Measurements from ENCODE around the gene MICAL3.
"Not testable (repeated sequence)": the region's sequence is repeated elsewhere in the genome, so short reads cannot be mapped to it uniquely, and the experiment has no call there.

MICAL3 gene

DNA sequence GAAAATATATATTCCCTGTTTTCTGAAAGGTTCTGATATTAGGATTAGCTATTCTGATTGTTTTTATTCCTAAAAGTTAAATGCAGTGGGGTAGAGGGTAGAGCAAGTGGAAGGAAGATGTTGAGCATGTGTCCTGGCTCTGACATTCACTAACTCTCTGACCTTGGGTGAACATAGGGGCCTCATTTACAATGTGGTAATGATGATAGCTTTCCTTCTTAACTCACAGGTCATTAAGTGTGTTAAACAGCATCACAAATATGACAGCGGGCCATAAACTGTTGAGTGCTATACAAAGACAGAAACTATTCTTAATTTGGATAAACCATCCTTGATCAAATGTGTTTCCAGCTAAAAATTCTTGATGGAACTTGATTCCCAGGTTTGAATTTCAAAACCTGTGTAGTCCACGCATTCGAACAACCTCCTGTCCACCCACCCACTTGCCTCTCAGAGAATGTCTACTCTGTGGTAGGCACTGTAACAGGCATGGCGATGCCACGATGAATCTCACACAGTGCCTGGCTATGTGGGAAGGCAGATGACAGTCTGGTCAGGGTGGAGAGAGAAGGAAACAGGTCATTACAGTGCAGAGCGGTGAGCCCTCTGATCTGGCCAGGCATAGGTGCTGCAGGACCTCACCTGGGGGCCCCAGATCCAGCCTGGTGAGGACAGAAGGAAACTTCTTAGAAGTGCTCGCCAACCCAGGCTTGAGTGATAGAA lies 34.2 kb upstream of the MICAL3 start:
- no peak for DNase-seq

DNA sequence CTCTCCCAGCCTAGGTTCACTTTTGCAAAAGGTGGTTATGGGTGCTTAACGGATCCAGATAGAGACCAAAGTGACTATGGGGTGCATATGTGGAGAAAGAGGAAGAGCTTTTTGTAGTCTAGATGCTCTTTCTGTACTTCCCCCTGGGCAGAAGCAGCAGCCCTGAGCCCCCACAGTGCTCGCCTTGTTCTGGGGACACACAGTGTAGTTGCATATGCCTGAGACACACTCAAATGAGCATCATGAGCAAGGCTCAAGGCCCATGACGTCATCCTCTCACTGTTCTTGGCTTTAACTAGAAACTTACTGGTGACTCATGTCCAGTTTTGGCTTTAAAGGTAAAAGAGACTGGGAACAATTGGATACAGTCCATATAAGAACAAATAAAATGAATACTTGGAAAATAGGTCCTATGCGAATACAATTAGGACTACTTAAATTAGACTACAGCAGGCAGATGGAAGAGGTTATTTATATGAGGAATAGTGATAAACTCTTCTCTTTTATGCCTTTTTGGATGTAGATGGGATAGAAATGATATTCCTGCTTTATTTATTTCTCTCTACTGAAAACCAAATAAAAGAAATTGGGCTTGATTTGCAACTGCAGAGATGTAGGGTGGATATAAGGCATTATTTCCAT lies 33.3 kb upstream of the MICAL3 start:
- peak; percentile 69 for DNase-seq

DNA sequence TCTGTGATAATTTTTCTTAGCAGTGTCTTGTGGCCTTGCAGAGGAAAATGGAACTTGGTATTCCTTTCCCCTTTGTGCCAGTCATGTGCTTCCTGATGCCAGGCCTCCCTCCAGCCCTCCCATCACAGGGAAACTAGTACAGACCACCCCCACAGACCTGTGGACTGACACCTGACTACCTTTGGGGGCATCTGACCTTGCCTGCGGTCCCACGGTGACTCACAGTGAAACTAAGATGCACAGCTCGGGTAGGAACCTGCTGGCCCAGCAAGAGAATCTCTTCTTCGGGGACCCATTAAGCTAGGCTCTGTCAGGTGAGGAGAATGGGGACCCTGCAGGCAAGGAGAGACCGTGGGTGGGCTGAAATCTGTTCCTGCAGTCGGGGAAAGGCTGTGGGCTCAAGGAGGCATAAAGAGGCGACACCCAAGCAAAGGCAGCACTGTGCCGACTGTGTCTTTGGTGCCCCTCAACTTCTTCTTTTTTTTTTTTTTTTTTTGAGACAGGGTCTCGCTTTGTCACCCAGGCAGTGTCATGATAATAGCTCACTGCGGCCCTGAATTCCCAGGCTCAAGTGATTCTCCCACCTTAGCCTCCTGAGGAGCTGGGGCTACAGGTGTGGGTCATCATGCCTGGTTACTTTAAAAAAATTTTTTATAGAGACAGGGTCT lies 32.6 kb upstream of the MICAL3 start:
- DNase-seq, result no peak

DNA sequence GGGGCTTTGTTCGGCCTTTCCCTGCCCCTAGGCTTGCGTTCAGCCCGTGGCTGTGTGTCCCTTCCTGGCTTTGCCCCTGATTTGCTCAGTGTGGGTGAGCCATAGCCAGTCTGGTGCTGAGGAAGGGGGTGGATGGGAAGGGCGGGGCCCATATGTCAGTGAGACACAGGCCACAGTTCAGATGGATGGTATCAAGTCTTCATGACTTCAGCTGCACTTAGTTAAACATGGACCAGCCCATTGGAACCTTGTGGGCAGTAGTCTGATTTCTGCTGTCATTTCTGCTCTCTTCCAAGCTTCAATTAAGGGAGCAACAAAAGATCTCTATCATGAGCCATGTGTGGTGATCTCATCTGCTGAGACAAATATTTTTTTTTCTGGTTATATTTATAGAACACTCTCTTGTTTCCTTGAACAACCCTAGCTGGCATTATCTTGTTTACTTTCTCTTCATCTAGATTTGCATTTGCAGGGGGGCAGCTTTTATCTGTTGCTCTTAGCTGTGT lies 31.9 kb upstream of the MICAL3 start:
- peak; percentile 51 for DNase-seq

DNA sequence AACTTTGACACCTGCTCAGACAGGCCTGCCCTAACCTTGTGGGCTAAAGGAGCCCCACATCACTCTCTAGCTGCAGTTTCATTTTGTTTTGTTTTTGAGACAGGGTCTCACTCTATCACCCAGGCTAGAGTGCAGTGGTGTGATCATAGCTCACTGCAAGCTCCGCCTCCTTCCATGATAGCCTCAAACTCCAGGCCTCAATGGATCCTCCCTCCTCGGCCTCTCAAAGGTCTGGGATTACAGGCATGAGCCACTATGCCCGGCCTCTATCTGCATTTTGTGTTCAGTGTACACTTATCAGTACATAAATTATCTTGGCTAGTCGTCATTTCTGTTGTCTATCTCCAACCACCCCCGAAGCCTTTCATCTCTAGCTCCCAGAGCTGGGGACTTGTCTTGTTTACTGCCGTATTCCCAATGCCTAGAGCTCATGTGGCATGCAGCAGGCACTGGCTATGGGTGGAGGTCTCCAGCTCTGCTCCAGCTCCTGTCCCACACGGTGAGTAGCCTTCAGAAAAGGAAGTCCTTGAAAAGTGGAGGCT lies 31.3 kb upstream of the MICAL3 start:
- DNase-seq, result no peak

DNA sequence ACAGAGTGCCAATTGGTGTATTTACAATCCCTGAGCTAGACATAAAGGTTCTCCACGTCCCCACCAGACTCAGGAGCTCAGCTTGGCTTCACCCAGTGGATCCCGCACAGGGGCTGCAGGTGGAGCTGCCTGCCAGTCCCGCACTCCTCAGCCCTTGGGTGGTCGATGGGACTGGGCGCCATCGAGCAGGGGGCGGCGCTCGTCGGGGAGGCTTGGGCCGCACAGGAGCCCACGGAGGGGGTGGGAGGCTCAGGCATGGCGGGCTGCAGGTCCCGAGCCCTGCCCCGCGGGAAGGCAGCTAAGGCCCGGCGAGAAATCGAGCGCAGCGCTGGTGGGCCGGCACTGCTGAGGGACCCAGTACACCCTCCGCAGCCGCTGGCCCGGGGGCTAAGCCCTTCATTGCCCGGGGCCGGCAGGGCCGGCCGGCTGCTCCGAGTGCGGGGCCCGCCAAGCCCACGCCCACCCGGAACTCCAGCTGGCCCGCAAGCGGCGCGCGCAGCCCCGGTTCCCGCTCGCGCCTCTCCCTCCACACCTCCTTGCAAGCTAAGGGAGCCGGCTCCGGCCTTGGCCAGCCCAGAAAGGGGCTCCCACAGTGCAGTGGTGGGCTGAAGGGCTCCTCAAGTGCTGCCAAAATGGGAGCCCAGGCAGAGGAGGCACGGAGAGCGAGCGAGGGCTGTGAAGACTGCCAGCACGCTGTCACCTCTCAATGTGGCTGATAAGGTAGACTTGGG lies 29.0 kb upstream of the MICAL3 start:
- not testable (repeated sequence) for DNase-seq

DNA sequence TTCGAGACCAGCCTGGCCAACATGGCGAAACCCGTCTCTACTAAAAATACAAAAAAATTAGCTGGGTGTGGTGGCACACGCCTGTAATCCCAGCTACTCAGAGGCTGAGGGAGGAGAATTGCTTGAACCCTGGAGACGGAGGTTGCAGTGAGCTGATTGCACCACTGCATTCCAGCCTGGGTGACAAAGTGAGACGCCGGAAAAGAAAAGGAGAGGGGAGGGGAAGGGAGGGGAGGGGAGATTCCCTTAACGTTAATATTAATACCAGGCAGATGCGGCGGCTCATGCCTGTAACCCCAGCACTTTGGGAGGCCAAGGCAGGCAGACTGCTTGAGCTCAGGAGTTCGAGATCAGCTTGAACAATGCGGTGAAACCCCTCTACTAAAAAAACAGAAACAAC lies 26.8 kb upstream of the MICAL3 start:
- not testable (repeated sequence) for DNase-seq

DNA sequence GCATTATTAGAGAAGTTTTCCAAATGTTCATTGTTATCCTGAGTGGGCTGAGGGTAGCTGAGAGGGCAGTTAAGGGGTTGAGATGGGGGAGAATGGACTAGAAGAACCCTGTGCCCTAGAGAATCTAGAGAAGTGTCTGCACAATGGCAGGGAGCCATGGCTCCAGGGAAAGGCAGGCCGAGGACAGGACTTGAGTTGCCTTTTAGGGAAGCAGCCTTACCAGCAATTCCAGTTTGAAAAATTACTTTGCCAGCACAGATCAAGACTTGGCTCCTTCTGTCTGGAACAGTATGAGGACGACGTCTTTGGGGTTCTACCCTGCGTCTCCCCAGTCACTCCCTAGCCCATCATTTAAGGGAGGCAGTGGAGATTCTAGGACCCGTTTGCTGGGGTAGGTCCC lies 25.7 kb upstream of the MICAL3 start:
- DNase-seq, result no peak

DNA sequence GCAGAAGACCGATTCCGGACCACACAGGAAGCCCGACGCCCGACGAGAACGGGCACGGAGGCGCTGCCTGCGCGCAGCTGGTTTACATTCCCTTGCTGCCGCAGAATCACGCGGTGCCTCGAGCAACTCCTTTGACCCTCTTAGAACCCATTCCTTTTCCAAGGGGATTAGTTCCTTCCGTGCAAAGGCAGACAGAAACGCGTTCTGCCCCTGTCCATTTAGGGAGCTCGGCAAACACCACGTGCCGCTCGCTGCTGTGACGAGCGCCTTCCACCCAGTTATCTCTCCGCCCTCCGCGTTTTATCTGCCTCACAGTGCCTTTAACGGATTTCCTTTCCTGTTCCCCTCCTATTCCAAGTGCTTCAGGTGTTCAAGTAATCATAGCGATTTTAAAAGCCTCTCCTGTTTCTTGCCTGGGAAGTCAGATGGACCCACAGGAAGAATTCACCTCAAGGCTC lies 24.1 kb upstream of the MICAL3 start:
- DNase-seq, result no peak

DNA sequence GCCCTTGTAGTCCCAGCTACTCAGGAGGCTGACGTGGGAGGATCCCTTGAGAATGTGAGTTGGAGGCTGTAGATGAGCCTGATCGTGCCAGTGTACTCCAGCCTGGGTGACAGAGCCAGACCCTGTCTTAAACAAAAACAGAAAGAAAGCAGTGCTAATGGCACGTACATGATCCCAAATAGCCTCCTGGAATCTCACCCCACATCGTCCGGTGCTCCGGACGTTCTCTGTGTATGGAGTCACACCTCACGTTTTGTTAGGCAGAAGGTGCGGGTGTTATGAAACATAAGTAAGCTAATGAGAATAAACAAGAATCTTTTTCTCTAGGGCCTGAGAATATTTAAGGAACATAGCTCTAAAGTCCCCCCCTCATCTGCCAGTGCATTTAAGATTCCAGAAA lies 23.7 kb upstream of the MICAL3 start:
- DNase-seq, result no peak

DNA sequence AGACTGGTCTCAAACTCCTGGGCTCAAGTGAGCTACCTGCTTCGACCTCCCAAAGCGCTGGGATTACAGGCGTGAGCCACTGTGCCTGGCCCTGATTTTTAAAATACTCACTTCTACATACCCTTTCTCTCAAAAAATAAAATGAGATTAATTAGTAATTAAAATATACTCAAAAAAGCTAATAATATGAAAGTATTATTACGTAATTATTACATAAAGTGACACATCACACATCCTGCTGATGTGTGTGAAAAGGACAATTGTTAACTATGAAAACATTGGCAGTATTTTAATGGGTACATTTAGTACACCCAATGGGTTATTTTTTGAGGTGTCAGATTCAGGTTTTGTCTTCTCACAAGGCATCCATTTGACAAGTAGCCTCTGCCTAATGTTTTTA lies 21.4 kb upstream of the MICAL3 start:
- DNase-seq, result no peak

DNA sequence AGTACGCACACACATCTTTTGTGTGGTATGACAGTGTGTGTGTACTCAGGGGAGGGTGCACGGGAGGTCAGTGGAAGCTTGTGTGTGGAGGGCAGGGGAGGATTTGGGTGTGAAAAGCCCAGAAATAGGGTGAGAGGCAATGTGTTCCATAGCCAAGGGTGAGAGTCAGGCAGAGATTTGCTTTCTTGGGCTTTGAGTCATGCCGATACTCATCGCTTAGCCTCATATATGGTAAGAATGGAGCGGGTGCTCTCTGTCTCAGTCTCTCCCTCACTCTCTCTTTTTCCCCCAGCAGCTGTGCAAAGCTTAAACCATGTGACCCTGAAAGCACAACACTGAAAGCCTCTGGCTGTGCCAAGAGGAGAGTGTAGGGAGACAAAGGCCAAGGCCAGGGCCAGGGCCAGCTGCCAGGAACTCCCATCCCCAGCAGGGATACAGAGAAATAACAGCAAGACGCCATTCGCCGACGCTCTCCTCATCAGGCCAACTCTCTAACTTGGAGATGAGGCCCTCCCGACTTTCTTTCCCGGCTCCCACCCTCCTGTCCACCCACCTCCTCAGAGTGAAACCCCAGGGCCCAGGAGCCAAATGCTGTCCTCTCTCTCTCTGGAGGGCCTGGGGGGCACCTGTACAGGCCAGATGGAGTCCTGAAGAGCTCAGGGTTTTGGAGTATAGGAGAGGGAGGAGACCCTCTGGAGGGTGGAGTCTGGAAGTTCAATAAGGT lies 20.3 kb upstream of the MICAL3 start:
- DNase-seq, result no peak

DNA sequence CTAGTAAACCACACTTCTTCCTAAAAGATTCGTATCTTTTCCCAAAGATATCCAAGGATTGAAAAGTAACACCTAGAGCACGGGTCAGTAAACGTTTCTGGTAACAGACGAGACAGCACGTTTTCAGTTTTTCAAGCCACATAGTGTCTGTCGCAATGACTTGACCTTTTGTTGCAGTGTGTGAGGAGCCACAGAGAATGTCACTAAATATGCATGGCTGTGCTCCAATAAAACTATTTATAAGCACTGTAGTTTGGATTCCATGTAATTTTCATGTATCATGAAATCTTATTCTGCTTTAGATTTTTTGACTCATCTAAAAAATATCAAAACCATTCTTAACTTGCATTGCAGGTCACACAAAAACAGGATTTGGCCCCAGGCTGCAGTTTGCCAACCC lies 18.3 kb upstream of the MICAL3 start:
- DNase-seq, result no peak

DNA sequence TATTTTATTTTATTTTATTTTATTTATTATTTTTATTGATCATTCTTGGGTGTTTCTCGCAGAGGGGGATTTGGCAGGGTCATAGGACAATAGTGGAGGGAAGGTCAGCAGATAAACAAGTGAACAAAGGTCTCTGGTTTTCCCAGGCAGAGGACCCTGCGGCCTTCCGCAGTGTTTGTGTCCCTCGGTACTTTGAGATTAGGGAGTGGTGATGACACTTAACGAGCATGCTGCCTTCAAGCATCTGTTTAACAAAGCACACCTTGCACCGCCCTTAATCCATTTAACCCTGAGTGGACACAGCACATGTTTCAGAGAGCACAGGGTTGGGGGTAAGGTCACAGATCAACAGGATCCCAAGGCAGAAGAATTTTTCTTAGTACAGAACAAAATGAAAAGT lies 16.5 kb upstream of the MICAL3 start:
- DNase-seq, result not testable (repeated sequence)

DNA sequence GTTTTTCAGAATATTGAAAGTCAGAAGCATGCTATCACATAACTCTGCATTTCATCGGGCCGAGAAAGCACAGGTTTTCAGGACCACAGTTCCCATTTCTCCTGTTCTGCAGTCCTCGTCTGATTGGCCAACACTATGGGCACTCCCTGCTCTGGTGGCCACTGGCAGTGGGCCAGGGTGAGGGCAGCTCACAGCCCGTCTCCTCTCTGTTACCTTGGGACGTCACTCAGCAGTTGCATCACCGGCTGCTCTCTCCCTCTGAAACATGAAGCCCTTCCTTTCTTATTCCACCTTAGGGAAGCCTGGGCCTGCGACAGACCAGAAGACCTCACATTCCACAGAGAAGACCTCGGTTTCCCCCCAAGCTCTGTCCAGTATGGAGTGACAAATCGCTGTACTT lies 11.4 kb upstream of the MICAL3 start:
- DNase-seq, result no peak

DNA sequence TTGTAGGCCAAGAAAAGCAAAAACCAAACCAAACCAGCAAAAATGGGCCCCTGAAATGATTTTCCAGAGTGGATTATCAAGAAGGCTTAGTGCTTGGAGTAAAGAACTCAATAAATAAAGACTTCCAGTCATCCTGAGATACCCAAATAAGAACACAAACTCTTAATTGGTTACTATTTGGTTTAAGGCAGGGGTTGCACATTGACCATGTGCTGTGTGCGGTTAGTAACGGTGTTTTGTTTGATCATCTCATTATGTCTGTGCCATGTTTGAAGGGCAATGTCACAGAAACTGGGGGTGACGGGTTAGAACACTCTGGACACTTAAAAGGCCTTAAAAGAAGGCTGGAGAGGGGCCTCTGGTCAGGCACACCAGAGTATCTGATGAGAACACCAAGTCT lies 9.7 kb upstream of the MICAL3 start:
- DNase-seq, result no peak

DNA sequence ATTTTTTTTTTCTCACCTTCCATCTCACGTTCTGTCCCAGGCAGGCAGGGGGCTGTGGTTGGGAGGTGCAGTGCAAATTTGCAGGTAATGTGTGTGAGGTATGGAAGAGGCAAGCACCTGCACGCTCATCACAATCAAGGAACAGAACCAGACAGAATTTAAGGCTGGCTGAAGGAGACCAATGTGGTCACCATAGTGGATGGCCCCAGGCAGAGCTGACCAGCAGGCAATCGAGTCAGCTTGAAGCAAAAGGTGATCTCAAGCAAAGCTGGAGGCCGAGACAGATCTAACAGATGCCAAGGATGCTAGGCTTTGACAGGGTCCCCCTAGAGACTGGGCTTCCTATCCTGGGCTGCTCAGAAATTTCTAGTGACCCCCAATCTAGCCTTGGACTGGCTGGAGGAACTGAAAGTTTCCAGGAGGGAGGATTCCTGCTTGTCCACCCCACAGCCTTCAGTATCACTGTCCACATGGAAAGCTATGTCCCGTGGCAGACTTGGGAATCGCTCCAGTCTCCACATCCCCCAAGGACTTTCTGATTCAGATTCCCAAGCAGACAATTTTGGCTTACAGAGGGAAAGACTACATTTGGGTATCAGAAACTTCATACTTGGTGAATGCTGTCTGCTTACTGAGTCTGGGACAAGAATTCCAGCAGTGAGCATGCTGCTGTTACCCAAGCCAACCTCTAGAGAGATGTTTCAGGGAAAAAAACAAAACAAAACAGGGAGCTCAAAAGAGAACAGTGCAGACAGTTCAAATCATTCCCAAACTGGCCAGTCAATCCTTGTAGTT lies 9.0 kb upstream of the MICAL3 start:
- DNase-seq, result no peak

DNA sequence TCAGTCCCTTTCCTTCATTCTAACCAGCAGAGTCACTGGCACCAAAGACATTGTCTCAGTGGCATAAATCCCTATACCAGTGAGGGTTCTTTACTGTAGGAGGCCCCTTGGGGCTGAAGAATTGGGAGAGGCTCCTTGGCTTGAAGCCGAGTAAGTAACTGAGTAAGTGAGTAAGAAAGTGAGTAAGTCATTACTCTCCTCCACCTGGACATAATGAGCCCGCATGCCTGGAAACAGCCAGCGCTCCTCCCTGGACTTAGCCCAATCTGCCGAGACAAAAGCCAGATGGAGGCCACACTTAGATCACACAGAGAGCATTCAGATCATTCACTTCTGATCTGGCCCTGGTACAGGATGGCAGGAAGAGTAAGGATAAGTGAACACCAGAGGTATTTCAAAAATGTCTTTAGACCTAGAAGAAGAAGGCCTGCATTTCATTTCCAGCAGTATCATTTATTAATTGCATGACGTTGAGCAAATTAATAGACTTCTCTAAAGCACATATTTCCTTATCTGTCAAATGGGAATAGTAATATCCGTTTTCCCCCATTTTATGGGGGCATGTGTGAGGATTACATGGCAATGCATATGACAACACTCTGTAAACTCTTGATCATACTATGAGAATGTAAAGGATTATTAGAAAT lies 8.2 kb upstream of the MICAL3 start:
- DNase-seq, result peak; percentile 67

DNA sequence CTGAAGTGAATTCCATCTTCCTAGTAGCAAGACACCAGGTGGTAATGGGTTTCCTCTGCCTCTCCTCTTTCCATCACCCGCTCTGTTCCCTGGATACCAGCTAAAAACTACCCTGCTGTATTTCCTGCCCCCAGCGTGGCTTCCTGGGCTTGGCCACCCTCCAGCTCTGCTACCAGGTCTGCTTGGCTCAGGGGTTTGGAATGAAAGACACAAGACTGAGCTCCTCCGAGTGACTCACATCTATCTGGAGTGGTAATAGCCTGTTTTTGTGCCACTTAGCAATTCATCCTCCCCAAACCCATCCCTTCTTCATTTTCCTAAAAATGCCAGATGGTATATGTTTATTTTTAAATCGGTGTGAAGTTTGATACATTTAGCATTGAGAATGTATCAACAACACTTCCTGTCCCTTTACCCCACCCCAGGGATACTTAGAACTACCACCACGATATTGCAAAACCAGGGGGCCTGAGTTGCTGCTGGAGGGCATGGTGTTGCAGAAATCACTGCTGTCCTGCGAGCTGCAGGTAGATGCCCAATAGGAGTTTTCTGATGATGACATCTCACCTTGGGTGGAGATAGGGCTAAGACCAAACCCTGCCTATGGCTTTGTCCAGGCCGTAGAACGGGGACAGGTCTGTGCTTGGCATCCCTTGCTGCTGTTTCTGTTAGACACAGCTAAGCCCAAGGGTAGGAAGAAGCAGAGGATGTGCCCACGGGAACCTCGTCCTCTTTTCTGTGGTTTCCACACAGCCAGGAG lies 7.5 kb upstream of the MICAL3 start:
- peak; percentile 90 for DNase-seq

DNA sequence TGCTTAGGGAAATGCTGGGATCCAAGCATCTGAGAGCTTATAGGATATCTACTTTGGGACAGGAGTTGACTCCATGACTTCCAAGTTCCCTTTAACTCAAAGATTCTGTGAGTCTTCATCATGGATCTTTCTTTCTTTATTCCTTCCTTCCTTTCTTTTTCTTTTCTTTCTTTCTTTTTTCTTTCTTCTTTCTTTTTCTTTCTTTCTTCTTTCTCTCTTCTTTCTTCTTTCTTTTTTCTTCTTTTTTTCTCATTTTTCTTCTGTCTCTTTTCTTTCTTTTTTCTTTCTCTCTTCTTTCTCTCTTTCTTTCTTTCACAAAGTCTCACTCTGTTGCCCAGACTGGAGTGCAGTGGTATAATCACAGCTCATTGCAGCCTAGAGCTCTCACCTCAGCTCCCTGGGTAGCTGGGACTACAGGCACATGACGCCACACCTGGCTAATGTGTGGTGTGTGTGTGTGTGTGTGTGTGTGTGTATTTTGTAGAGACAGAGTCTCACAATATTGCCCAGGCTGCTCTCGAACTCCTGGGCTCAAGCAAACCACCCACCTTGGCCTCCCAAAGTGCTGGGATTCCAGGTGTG lies 5.4 kb upstream of the MICAL3 start:
- DNase-seq, result no peak

Data from T1000 (cell line).